ENCODE data around the gene WWOX.

The WWOX gene

DNA sequence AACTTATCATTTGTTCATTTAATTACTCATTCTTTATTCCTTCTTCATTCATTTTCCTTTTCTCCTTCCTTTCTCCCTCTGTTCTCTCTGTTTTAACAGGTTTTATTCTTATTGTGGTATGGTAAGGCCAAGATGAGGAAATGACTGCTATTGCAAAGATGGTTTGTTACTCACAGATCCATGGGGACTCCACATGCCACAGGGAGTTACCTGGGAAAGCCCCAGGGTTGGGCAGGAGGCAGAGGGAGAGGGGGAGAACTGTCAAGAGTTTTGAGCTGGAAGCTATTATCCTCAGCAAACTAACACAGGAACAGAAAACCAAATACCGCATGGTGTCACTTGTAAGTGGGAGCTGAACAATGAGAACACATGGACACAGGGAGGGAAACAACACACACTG lies 453.3 kb downstream of the WWOX start:
- FAIRE-seq = no peak

- FAIRE-seq = no peak
Observed at GRCh38 chr16:78553268-78554039, 454.0 kb downstream of the WWOX start.

- FAIRE-seq = no peak
Observed at GRCh38 chr16:78556421-78556820, 457.0 kb downstream of the WWOX start.

- FAIRE-seq = no peak
Observed at GRCh38 chr16:78560997-78561396, 461.5 kb downstream of the WWOX start.

DNA sequence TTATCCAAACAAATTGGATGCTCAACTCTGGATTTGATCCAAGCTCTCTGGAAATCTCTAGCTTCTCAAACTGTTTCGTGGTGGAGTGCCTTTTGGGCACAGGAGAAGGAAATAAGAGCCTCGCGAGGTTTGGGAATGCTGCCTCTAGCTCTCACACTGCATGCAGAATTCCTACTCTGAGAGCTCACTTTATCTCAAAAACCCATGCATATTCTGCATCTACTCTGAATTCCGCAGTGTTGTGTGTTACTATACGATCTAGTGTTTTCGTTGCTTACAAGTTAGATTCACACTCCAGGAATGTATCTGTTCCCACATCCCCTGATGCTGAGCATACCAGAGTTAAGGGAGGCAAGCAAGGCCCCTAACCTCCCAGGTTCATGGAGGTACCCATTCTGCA lies 462.7 kb downstream of the WWOX start:
- no peak for FAIRE-seq

GRCh38 chr16:78562650-78563049 lies 463.2 kb downstream of the WWOX start:
- no peak for FAIRE-seq

DNA sequence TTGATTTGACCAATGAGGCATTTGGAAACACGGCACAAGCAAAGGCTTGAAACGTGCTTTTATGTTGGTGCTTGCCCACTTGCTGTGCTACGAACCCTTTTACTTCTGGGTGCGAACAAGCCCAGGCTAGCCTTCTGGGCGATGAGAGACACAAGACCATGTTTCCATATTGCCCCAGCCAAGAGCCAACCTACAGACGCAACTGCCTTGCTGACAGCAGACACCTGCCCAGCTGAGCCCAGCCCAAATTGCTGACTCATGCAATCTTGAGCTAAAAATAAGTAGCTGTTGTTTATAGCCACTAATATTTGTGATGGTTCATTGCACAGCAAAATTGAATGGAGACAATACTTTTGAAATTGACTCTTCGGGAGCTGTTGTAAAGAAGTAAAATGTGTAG lies 464.5 kb downstream of the WWOX start:
- FAIRE-seq = no peak

DNA sequence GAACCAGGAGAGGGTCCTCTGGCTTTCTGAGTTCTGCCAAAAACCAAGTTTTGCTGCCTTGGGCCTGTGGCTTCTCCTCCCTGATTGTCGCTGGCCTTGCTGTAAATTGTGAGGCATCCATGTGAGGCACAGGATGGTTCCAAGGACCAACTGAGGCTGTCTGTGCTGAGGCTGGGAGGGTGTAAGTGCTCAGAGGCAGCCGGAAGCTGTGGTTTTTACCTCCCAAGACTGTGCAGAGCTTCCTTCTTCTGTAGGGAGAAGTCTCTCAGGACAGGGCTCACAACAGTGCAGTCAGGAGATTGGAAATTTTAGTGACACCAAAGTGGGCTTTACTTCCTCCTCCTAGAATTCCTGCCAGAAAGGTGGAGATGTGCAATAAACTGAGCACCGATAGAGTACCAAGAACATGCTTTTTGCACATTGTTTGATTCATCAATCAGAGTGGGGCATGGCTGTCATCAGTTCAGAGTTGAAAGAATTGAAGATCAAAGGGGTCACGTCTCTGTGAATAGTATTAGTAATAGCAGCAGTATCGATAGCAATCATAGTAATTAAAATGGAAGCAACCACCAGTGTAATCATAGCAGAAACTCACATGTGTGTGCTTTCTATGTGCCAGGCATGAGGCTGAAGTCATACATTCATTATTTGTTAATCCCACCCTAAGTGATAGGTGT lies 467.1 kb downstream of the WWOX start:
- no peak for FAIRE-seq

DNA sequence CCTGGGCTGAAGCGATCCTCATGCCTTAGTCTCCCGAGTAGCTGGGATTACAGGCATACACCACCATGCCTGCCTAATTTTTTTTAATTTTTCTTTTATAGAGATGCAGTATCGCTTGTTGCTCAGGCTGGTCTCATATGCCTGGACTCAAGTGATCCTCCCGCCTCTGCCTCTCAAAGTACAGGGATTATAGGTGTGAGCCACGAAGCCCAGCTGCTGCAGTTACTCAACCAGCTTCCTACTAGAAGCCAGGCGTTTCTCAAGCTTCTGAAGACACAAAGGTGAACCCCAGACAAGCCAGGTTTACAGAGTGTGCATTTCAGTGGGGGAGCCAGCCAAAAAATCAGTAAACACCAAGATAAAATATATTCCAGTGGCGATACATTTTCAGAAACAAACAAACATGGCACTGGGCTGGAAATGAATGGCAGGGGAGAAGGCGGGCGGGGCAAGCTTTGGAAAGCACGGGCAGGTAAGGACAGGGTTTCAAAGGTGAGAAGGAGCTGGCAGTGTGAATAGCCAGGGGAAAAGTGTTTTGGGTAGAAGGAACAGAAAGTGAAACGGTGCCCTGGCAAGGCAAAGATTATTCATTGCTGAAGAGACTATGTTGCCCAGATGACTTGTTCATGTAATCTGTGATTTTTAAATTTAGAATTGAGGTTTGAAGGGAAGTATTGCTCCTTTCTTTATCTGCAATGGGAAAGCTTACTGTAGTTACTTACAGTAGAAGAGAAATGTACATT lies 471.1 kb downstream of the WWOX start:
- FAIRE-seq = no peak

GRCh38 chr16:78571434-78571833 lies 472.0 kb downstream of the WWOX start:
- no peak for FAIRE-seq

- FAIRE-seq = no peak
Observed at GRCh38 chr16:78571898-78572358, 472.5 kb downstream of the WWOX start.

DNA sequence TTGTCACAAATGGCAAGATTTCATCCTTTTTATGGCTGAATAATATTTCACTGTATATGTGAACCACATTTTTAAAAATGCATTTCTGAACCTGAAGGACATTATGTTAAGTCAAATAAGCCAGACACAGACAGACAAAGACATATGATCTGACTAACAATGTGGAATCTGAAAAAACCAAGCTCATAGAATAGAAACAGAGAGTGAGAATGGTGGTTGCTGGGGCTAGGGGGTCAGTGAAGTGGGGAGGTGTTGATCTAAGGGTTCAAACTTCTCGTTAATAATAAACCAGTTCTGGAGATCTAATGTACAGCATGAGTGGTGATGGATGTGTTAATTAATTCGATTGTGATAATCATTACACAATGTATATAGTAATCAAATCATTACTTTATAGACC lies 475.1 kb downstream of the WWOX start:
- FAIRE-seq = no peak

GRCh38 chr16:78576941-78577340 lies 477.5 kb downstream of the WWOX start:
- FAIRE-seq = no peak

GRCh38 chr16:78577630-78578029 lies 478.2 kb downstream of the WWOX start:
- no peak for FAIRE-seq

DNA sequence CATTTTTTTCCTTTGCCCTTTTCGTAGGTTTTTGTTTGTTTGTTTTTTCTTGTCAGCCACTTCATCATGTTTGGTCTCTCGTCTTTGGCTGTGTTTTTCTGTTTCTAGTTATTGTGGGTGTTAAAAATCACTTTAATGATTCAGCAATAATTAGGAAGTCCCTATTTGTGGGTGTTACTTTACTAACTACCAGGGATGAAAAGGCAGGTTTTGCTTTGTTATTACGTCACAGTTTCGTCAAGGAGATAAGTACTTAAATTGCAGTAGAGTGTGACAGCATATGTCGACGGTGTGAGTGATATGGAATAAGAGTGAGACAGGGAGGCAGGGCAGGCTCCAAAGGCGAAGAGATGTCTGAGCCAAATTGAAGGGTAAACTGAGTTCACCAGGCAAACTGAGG lies 479.6 kb downstream of the WWOX start:
- FAIRE-seq = no peak

GRCh38 chr16:78583441-78583840 lies 484.0 kb downstream of the WWOX start:
- no peak for FAIRE-seq

DNA sequence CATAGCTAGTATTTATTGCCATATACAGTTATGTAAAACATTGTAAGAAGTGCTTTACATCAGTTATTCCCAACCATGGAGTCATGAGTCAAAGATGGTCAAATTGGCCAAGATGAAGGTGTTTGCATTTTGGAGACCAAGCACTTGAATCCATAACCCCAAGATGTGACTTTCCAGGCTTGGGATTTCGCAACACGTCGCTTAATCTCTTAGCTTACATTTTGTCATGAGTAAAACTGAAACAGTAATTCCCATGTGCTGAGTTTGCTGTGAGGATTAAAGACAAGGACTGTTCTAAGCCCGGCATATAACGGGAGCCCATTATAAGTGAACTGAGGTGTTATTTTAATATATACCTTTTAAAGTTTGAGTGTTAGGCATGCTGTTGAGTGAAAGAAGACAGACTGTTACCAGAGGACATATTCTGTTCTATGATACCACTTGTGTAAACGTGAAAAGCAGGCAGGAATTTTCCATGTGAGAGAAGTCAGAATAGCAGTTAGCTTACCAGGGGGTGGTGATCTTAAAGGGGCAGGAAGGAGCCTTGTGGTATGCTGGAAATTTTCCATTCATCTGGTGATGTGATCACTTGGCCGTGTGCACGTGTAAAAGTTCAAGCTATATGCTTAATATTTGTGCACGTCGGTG lies 484.9 kb downstream of the WWOX start:
- no peak for FAIRE-seq

- no peak for FAIRE-seq
Observed at GRCh38 chr16:78584991-78585390, 485.5 kb downstream of the WWOX start.

DNA sequence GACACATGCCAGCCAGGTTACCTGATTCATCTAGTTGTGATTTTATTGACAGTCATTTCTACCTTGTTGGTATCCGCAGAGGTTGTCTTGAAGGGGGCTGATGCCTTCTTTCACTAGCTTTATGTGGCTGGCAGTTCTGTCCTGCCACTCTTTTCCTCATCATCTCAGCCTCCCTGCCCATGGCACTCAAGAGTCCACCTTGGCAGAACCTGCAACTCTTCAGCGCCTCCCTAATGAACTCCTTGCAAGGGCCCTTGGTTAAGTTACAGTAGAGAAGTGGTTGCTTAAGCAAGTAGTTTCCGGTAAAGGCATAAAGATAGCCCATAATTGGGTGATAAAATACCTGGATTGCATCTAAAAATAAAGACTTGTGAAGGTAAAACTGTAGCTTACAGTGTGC lies 489.9 kb downstream of the WWOX start:
- no peak for FAIRE-seq

DNA sequence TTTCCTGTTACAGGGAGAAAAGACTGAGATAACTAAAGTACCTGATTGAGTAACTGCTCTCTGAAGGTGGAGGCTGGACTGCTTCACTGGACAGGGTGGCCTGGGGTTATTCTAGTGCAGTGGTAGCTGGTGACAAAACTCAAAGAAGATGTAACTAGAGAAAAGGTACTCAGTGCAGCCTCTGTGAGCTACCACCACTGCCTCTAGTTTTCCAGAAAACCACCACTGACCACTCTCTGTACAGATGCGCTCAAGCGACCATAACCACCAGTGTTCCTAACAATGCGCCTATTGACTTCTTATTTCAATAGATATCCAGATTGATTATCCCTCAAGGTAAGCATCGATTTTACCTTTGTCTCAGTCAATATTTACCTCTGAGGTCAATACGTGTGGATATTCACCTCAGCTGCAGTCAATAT lies 492.2 kb downstream of the WWOX start:
- FAIRE-seq = no peak

DNA sequence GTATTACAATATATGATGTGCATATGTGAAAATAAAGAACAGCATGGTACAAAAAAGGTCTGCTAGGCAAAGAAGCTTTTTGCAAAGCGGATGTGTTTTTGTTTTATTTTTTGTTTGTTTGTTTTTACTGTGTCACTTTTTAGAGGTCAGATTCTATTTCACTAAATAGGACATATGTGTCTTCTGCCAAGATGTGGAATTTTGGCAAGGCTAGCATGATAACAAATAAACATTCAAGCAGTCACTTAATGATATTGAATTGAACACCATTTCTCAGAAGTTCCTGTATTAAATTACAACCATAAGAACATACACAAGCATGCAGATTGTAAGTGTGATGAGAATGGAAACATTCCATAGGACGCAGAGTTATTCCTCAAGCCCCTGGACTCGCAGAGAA lies 492.7 kb downstream of the WWOX start:
- FAIRE-seq = no peak

- FAIRE-seq = no peak
Observed at GRCh38 chr16:78593352-78593751, 493.9 kb downstream of the WWOX start.

GRCh38 chr16:78594191-78594590 lies 494.7 kb downstream of the WWOX start:
- FAIRE-seq = no peak

Measured in TTC549 (cell line).